Activated naive CD8-positive, alpha-beta T cell treated with anti-CD3 and anti-CD28 coated beads, Interleukin-2, amount 10 ng/mL, durations not matched to agents 7 days and 5 days (primary cell): ENCODE results near the gene RCAN2. TPM values are rescaled to one million over a fixed set of nuclear protein-coding genes. Genes with fewer than 3 reads are reported as not detected.
"Not testable (repeated sequence)": the region's sequence is repeated elsewhere in the genome, so short reads cannot be mapped to it uniquely, and the experiment has no call there.

Experiments used
- ATAC-seq: fragments of 150-1000 bp; cut with Tn5 transposase; one replicate; pipeline ENCODE4 v1.10.0; 2021; ENCODE audit warnings: low read depth, moderate library complexity
- POLR2A ChIA-PET: fragments of 350-600 bp; sonication (Branson Sonifier 250); formaldehyde crosslinking; loops from one replicate; lab custom pipeline; 2021; ENCODE audit warnings: antibody characterized with exemption; lab: Charles Lee
- DNase-seq: peaks from one replicate; pipeline ENCODE4 v3.0.0; 2021
- H3K27ac Mint-ChIP-seq: one replicate; pipeline ENCODE4 v1.8.0; 2022; ENCODE audit warnings: mild to moderate bottlenecking, mixed read lengths
- H3K27me3 Mint-ChIP-seq: one replicate; pipeline ENCODE4 v1.8.0; 2022; ENCODE audit warnings: mild to moderate bottlenecking, moderate library complexity, mixed read lengths
- H3K36me3 Mint-ChIP-seq: one replicate; pipeline ENCODE4 v1.8.0; 2021; ENCODE audit warnings: mild to moderate bottlenecking, mixed read lengths
- H3K4me1 Mint-ChIP-seq: one replicate; pipeline ENCODE4 v1.8.0; 2021; ENCODE audit warnings: mixed read lengths
- H3K4me3 Mint-ChIP-seq: one replicate; pipeline ENCODE4 v1.8.0; 2022; ENCODE audit warnings: mild to moderate bottlenecking, moderate library complexity, mixed read lengths
- H3K9me3 Mint-ChIP-seq: one replicate; pipeline ENCODE4 v1.8.0; 2021; ENCODE audit warnings: mixed read lengths
- total RNA-seq, 2 experiments: library from RNA; stranded (reverse); gene quantifications; one replicate each; pipeline ENCODE4 v1.2.3, GENCODE V29; 2021

RCAN2 gene
- total RNA-seq, 2 experiments from 2014 or later: 0.37 to 0.53 TPM

DNA sequence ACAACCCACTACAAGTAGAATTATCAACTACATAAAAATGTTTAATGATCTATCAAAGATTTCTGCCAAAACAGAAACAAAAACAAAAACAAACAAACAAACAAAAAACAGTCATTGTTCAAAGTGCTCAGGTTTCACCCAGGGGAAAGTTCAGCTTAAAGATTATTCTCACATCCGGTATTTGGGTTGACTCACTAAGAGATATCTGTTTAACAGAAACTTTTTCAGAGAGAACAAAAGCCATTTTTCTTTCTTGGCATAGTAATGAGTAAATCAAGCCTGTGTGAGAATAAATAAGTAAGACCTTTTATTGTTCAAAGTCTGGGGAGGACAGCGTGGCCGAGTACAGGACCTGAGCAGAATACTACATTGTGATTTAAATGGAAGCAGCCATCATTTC is 143.6 kb downstream of the RCAN2 start:
- no peak overlapping the region for H3K27ac Mint-ChIP-seq
- H3K9me3 Mint-ChIP-seq: no peaks in the 10 kb centered on the region
- H3K4me1 Mint-ChIP-seq: no peaks in the 10 kb centered on the region
- DNase-seq: no peak
- no peaks in the 10 kb centered on the region for H3K36me3 Mint-ChIP-seq
- POLR2A ChIA-PET: no interaction called here
- peaks cover 23% of the 10 kb centered on the region for H3K27me3 Mint-ChIP-seq
- ATAC-seq: no peak
- H3K4me3 Mint-ChIP-seq: no peak overlapping the region

DNA sequence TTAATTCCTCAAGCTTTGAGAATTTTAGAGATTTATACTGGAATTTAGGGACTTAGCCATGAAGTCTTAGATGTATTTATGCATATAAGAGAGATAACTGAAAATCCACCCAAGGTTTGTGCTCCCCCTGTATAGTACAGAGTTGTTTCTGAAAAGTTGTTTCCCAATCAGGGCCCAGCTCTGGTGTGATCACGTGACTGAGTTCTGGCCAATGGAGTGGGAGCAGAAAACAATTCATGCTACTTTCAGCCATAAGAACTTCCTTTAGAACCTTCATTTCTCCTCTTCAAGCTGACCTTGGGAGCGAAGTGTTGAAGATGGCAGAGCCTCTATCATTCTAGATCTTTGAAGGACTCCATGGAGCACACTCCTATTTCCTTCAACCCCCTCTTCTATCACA is 151.0 kb downstream of the RCAN2 start:
- Mint-ChIP-seq H3K27ac (no peak overlapping the region), H3K4me3 (no peak overlapping the region), H3K9me3 (no peaks in the 10 kb centered on the region), H3K36me3 (no peaks in the 10 kb centered on the region), H3K4me1 (no peaks in the 10 kb centered on the region), H3K27me3 (peaks cover 17% of the 10 kb centered on the region)
- POLR2A ChIA-PET: no interaction called here
- no peak for DNase-seq
- no peak for ATAC-seq

DNA sequence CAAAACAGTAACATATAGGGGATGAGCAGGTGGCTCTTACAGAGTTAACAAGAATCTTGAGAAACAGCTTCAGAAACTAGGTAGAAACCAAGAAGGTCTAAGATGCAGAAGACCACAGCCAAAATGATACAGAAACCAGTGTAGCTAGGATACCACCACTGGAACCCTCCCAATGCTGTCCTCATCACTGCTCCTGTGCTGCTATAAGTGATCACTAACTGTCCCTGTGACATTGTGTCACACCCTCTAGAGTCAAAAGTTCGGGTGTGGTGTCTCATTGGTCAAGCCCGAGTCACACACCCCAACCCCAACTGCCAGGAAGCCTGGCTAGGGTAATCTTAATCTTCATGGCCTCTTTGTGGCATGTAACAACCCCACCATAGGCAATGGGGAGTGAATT is 153.1 kb downstream of the RCAN2 start:
- no peaks in the 10 kb centered on the region for H3K4me1 Mint-ChIP-seq
- no peaks in the 10 kb centered on the region for H3K9me3 Mint-ChIP-seq
- peaks cover 14% of the 10 kb centered on the region for H3K27me3 Mint-ChIP-seq
- POLR2A ChIA-PET: no interaction called here
- no peak overlapping the region for H3K4me3 Mint-ChIP-seq
- no peak for DNase-seq
- ATAC-seq: no peak
- no peak overlapping the region for H3K27ac Mint-ChIP-seq
- no peaks in the 10 kb centered on the region for H3K36me3 Mint-ChIP-seq

DNA sequence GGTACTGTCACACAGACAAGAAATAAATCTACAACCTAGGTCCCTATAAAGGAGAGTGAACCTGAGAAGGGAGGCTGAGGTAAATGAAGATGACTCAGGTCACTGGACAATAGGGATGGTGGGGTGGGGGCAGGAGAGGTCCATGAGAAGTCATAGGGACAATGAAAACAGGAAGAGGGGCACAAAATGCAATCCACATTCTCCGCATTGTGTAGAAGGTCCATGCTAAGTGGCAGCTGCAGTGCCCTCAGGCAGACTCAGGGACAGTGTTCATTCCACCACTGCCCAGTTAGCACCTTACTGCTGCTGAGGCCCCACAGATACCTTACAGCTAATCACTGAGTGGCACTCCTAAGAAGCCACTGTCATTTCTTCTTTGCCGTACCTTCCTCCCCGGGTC is 156.8 kb downstream of the RCAN2 start:
- Mint-ChIP-seq H3K9me3 (no peaks in the 10 kb centered on the region), H3K4me3 (no peak overlapping the region), H3K27ac (no peak overlapping the region), H3K36me3 (no peaks in the 10 kb centered on the region), H3K27me3 (peaks cover 24% of the 10 kb centered on the region), H3K4me1 (no peaks in the 10 kb centered on the region)
- DNase-seq (no peak), ATAC-seq (no peak)
- POLR2A ChIA-PET: no interaction called here

DNA sequence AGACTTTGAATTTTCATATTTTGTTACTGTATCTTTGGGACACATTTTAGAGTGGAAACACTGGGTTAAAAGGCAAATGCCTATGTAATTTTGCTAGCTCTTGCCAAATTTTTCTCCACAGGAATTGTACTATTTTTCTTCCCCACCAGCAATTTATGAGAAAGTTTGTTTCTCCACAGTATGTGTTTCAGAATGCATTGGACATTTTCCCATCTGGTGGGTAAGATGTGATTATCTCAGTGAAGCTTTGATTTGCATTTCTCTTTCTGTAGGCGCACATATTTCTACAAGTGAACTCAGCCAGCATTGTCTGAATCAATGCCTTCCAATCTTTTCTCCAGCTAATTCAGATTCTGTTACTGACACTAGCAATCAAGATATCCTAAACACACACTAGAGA is 157.8 kb downstream of the RCAN2 start:
- ATAC-seq (no peak), DNase-seq (no peak)
- Mint-ChIP-seq H3K4me1 (no peaks in the 10 kb centered on the region), H3K36me3 (no peaks in the 10 kb centered on the region), H3K27me3 (peaks cover 29% of the 10 kb centered on the region), H3K9me3 (no peaks in the 10 kb centered on the region), H3K27ac (no peak overlapping the region), H3K4me3 (no peak overlapping the region)
- POLR2A ChIA-PET: no interaction called here

DNA sequence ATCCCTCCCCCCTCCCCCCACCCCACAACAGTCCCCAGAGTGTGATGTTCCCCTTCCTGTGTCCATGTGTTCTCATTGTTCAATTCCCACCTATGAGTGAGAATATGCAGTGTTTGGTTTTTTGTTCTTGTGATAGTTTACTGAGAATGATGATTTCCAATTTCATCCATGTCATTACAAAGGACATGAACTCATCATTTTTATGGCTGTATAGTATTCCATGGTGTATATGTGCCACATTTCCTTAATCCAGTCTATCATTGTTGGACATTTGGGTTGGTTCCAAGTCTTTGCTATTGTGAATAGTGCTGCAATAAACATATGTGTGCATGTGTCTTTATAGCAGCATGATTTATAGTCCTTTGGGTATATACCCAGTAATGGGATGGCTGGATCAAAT is 158.8 kb downstream of the RCAN2 start:
- H3K27me3 Mint-ChIP-seq: peaks cover 30% of the 10 kb centered on the region
- H3K4me1 Mint-ChIP-seq, H3K4me3 Mint-ChIP-seq, DNase-seq, H3K9me3 Mint-ChIP-seq, H3K36me3 Mint-ChIP-seq, ATAC-seq, H3K27ac Mint-ChIP-seq, POLR2A ChIA-PET: not testable (repeated sequence)

DNA sequence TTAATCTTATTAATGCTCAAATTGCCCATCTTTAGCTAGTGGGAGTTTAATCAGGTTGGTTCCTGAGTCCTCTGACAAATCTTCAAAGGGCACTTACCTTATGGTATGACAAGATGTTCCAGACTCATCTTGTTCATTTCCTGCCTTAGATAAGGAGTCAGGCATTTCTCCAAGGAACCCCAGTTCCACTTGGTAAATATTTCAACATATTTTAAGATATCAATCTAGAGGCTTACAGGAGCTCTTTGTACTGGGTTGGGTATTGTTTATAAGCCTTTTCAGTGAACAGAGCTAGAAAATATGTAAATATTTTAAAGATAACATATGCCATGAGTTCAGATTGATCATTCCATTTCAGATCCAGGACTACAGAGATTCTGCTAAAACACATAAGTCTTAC is 159.8 kb downstream of the RCAN2 start:
- Mint-ChIP-seq H3K4me1 (no peaks in the 10 kb centered on the region), H3K27ac (no peak overlapping the region), H3K27me3 (peaks cover 27% of the 10 kb centered on the region), H3K9me3 (no peaks in the 10 kb centered on the region), H3K36me3 (no peaks in the 10 kb centered on the region), H3K4me3 (no peak overlapping the region)
- DNase-seq (no peak), ATAC-seq (no peak)
- POLR2A ChIA-PET: no interaction called here

DNA sequence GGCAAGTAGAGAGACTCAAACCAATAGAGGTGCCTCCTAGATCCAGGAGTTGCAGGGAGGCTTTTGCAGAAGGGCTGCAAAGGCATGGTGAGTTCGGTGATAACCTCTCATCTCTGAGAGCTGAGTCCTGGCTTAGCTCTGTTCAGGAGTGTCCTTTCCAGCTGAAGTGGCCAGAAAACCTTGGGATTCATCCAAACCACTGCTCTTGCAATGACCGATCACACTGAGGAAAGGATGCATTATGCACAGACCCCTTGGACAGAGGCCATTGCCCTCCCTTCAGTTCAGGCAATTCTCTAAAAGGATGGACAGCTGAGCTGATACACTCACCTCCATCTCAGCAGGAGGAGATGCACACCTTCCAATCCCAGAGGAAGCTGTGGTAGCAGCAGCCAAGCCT is 161.7 kb downstream of the RCAN2 start:
- Mint-ChIP-seq H3K4me3 (no peak overlapping the region), H3K27ac (no peak overlapping the region)
- POLR2A ChIA-PET: no interaction called here

DNA sequence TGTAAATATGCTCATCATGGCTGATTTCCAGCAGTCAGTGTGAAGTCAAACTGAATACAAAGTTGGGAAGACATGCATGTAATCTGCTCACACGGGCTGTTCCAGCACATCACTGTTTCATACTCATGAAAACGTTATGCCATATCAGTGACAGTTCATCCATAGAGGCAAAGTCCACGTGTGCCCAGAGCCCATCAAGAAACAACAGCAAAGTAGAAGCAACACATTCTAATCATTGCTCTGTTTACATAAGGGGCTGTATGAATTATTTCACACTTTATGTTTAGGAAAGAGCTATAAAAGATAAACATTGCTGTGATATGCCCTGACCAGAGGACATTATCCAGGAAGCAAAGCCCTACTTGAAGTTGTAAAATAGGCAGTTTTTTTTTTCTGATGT is 163.5 kb downstream of the RCAN2 start:
- Mint-ChIP-seq H3K27ac (no peak overlapping the region), H3K27me3 (peaks cover 30% of the 10 kb centered on the region), H3K9me3 (no peaks in the 10 kb centered on the region), H3K4me3 (no peak overlapping the region), H3K36me3 (no peaks in the 10 kb centered on the region), H3K4me1 (peaks cover 4% of the 10 kb centered on the region)
- ATAC-seq (no peak), DNase-seq (no peak)
- POLR2A ChIA-PET: no interaction called here

More for the DNA sequence above, 161.7 kb downstream of the RCAN2 start:
- Mint-ChIP-seq H3K9me3 (no peaks in the 10 kb centered on the region), H3K27me3 (peaks cover 22% of the 10 kb centered on the region), H3K4me1 (peaks cover 1% of the 10 kb centered on the region), H3K36me3 (no peaks in the 10 kb centered on the region)
- DNase-seq (no peak), ATAC-seq (no peak)

DNA sequence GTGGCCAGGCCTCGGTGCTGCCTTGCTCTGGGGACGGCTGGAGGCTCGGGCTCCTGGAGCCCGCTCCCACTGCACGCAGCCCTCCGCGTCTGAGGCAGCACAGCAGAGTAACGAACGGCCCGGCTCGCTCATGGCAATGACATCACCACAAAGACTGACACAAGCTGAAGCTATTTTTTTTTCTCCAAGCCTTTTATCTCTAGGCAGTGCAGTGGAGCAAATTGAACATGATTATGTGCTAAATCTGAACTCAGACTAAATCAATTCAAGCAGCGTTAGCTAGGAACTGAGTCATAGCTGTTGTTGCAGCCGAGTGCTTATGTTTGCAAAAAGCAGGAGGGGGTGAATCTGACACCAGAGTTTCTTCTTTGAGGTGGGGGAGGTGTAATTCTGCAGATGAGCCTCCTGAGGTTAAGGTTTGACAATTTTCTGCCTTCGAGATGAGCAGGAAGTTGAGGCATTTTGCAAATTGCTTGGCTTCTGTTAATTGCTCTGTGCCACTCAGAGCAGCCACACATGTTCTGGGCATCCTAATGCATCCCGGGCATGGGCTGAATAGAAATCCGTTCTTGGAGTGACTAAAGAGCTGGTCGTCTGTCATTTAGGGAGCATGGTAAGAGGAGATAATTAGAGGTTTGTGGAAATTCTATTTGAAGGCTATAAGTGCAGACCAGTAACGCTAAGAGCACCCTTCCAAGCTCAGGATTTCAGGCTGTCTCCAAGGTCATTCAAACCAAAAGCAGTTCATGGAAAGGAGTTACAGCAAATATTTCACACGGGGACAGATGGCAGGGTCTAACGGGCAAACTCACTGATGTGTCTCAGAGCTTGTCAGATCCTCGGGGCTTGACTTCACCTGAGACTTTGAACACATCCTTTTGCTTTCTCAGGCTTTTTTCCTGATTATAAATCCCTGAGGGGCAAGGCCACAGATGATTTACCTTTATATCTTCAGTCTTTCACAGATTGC is 165.4 kb downstream of the RCAN2 start:
- ATAC-seq: peak; percentile 30
- POLR2A ChIA-PET: no interaction called here
- Mint-ChIP-seq H3K4me1 (peaks cover 4% of the 10 kb centered on the region), H3K27ac (no peak overlapping the region), H3K27me3 (peaks cover 27% of the 10 kb centered on the region), H3K9me3 (no peaks in the 10 kb centered on the region), H3K4me3 (no peak overlapping the region), H3K36me3 (no peaks in the 10 kb centered on the region)
- no peak for DNase-seq

DNA sequence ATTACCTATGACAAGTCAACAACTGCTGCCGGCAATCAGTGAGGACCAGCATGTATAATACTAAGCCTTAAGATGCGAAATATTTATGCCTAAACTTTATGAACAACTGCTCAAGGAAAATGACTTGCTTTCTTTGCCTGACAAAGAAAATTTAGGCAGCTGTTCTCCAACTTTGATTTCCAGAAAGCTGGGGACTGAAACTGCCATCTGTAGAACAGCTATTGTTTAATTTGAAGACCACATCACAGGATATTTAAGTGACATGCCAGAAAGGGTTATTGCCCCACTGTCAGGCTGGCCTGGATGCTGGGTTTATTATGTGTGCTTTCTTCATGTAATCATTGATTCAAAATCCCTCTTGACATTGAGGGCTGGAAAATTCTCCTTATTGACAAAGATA is 166.5 kb downstream of the RCAN2 start:
- no peak for DNase-seq
- POLR2A ChIA-PET: no interaction called here
- H3K9me3 Mint-ChIP-seq: no peaks in the 10 kb centered on the region
- no peak for ATAC-seq
- peaks cover 18% of the 10 kb centered on the region for H3K27me3 Mint-ChIP-seq
- no peak overlapping the region for H3K4me3 Mint-ChIP-seq
- H3K27ac Mint-ChIP-seq: no peak overlapping the region
- H3K36me3 Mint-ChIP-seq: no peaks in the 10 kb centered on the region
- H3K4me1 Mint-ChIP-seq: peaks cover 4% of the 10 kb centered on the region

DNA sequence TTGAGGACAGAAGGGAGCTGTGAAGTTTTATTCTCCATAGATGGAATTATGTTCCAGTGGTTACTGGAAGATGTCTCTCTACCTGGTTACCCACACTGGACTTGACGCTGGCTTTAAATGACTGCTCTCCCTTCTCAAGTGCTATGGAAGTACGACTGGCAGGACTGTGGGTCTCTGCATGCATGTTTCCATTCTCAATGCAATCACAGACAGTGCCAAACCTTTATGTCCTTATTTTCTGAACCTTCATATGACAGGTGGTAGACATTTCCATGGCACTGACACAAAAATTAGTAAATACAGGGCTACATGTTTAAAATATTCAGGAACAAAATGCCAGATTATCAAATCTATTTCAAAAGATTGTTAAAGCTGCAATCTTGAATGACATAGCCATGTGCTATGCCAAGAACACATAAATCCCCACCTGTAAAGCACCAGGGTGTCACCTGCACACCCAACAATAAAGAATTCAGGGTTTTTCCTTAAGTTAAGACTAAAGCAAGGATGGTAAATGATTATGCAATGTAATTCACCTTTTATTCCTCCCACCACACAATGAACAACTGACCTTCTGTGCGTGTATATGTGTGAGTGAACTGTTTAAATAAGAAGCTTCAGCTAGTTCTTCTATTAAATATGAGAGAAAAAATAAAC is 167.2 kb downstream of the RCAN2 start:
- DNase-seq (no peak), ATAC-seq (no peak)
- POLR2A ChIA-PET: no interaction called here
- Mint-ChIP-seq H3K36me3 (no peaks in the 10 kb centered on the region), H3K27me3 (peaks cover 14% of the 10 kb centered on the region), H3K4me1 (peaks cover 4% of the 10 kb centered on the region), H3K4me3 (no peak overlapping the region), H3K9me3 (no peaks in the 10 kb centered on the region), H3K27ac (no peak overlapping the region)

DNA sequence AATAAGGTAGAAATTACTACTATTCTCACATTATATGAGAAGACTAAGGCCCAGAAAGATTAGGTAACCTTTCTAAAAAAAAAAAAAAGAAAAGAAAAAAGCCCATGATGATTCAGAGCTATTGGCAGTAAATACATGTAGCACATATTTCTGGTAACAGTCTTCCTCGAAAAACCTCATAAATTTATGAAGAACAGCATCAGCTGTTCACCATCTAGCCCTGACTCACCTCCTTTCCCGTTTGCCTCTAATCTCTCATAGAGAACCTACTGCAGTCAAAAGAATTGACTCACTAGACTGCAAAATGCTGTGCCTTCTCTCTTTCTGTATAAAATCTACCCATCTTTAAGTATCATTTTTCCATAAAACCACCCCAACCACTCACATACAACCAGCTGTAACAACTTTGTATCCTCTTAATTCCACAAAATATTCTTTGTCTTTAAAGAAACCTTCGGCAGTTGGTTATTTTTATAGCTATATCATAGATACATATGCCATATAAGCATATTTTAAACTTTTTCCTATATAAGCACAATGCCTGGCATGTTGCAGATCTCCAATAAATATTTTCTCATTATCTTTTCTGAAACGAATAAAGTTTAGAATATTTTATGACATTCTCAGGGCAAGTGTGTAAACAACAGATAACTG is 167.8 kb downstream of the RCAN2 start:
- no peaks in the 10 kb centered on the region for H3K36me3 Mint-ChIP-seq
- ATAC-seq (peak; percentile 78), DNase-seq (no peak)
- H3K27ac Mint-ChIP-seq: no peak overlapping the region
- peaks cover 12% of the 10 kb centered on the region for H3K27me3 Mint-ChIP-seq
- POLR2A ChIA-PET: no interaction called here
- peaks cover 4% of the 10 kb centered on the region for H3K4me1 Mint-ChIP-seq
- no peaks in the 10 kb centered on the region for H3K9me3 Mint-ChIP-seq
- H3K4me3 Mint-ChIP-seq: no peak overlapping the region
